Gastroesophageal sphincter (tissue), 3 donors: ENCODE results near the gene RENBP.

Experiments used
- POLR2AphosphoS5 ChIP-seq: sonication (generic); formaldehyde crosslinking; IDR thresholded peaks from one replicate; pipeline ENCODE4 v1.6.1; 2017; ENCODE audit warnings: antibody characterized with exemption
- TF ChIP-seq, protein P1 (sequence below), 4 experiments: fragments of 200-600 bp in 2 of 4; fragments of 450-650 bp in 2 of 4; sonication (generic) in 1 of 4; IDR thresholded peaks; one replicate each; pipeline ENCODE4 v1.5.1; 2017 to 2019; ENCODE audit warnings: antibody characterized with exemption in 4 of 4, mild to moderate bottlenecking in 2 of 4, moderate library complexity in 2 of 4

DNA sequence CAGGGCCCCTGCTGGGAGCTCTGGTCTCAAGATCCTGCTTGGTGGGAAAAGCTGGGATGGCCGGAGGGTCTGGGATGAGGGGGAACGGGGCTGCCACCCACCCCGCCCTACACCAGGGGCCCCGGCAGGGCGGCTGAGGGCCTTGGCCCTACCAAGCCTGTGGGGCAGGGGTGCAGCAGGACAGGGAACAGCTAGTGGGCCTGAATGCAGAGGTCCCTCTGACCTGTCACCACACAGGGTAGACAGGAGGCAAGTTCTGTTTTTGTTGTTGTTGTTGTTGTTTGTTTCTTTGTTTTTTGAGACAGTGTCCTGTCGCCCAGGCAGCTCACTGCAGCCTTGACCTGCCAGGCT is 332 bp upstream of the RENBP start:
- TF ChIP-seq, protein P1, sequence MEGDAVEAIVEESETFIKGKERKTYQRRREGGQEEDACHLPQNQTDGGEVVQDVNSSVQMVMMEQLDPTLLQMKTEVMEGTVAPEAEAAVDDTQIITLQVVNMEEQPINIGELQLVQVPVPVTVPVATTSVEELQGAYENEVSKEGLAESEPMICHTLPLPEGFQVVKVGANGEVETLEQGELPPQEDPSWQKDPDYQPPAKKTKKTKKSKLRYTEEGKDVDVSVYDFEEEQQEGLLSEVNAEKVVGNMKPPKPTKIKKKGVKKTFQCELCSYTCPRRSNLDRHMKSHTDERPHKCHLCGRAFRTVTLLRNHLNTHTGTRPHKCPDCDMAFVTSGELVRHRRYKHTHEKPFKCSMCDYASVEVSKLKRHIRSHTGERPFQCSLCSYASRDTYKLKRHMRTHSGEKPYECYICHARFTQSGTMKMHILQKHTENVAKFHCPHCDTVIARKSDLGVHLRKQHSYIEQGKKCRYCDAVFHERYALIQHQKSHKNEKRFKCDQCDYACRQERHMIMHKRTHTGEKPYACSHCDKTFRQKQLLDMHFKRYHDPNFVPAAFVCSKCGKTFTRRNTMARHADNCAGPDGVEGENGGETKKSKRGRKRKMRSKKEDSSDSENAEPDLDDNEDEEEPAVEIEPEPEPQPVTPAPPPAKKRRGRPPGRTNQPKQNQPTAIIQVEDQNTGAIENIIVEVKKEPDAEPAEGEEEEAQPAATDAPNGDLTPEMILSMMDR (IDR thresholded peaks at IDR 0.05) = no peak
- no peak for TF ChIP-seq POLR2AphosphoS5
